C4-2B (cell line): Measurements from ENCODE around the gene IL1RL1.

Experiments
- H3K27ac ChIP-seq: fragments of 450-650 bp; 2 replicates; pipeline ENCODE4 v1.5.1; 2017
- ZFX ChIP-seq: fragments of 450-650 bp; IDR thresholded peaks from 2 replicates; pipeline ENCODE4 v1.6.1; 2017
- TF ChIP-seq, protein P1 (sequence below): fragments of 450-650 bp; conservative IDR thresholded peaks from 2 replicates; pipeline ENCODE4 v1.5.1; 2017; ENCODE audit warnings: mild to moderate bottlenecking

IL1RL1 gene

DNA sequence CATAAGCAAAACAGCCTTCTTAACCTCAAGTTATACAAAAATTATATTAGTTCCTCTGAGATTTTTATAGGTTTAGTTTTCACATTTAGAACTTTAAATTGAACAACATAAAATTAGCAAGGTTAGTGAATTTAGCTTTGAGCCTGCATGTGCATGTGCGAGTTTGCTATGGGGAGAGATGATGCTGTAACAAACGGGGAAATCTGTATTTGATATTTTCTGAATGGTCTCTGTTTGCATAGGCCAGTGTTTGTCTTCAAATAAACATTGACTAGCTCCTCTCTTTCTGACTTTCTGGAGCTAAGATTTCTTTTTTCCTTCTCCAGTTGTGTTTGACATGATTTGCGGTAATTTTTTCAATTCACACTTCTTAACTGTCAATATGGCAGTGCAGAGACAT, 80.7 kb downstream of the IL1RL1 start:
- H3K27ac ChIP-seq, result no peak overlapping the region
- TF ChIP-seq, protein P1, sequence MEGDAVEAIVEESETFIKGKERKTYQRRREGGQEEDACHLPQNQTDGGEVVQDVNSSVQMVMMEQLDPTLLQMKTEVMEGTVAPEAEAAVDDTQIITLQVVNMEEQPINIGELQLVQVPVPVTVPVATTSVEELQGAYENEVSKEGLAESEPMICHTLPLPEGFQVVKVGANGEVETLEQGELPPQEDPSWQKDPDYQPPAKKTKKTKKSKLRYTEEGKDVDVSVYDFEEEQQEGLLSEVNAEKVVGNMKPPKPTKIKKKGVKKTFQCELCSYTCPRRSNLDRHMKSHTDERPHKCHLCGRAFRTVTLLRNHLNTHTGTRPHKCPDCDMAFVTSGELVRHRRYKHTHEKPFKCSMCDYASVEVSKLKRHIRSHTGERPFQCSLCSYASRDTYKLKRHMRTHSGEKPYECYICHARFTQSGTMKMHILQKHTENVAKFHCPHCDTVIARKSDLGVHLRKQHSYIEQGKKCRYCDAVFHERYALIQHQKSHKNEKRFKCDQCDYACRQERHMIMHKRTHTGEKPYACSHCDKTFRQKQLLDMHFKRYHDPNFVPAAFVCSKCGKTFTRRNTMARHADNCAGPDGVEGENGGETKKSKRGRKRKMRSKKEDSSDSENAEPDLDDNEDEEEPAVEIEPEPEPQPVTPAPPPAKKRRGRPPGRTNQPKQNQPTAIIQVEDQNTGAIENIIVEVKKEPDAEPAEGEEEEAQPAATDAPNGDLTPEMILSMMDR, result no peak
- TF ChIP-seq ZFX, result no peak

DNA sequence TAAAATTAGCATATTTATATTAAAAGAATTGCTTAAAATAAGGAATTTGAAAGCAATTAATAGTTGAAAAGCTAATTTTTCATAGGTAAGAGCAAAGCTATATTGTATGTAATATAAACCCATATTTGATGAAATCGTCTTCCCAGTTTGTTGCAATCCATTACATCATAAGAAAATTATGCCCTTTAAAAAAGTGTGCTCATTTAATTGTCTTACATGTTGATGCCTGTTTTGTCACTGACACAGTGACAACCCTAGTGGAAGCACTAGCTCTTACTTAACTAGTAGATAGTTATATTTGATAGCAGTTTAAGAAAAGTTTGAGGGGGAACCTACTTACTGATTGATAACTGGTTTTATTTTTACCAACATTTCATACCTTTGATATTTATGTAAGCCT, 81.6 kb downstream of the IL1RL1 start:
- H3K27ac ChIP-seq, result no peak overlapping the region
- no peak for TF ChIP-seq ZFX
- TF ChIP-seq, protein P1, result no peak

DNA sequence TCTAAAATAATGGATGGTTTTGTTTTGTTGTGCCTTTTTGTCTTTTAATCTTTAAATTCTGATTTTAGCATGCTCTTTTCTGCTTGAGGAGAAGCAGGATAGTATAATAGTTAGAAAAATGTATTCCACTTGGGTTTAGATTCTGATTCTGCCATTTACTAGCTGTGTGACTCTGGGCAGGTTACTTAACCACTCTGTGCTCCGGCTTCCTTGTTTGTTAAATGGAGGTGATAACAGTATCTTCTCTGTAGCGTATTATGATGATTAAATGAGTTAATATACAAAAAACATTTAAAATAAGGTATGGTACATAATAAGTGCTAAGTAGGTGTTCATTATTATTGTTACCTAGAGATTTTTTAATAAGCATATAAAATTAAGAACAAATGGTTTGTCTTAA, 84.6 kb downstream of the IL1RL1 start:
- TF ChIP-seq ZFX, result no peak
- TF ChIP-seq, protein P1, result no peak
- no peak overlapping the region for H3K27ac ChIP-seq

DNA sequence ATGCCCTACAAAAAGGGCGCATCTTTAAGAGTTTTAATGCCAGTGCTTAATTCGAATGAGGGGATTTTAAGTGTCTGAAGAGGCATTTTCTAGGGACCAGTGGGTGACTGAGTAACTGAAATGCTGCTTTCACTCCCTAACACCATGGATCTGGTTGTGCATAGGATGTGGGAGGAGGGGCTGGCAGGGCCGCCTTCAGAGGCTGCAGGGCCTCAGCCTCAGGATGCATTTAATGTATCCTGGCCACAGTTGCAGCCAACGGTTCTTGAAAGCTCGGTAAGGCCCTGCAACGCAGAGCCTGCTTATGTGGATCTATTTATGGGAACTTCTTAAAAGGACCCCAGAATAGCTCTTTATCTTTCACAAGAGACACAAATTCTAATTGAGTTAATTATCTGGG, 85.8 kb downstream of the IL1RL1 start:
- H3K27ac ChIP-seq, result no peak overlapping the region
- no peak for TF ChIP-seq ZFX
- TF ChIP-seq, protein P1, result no peak

DNA sequence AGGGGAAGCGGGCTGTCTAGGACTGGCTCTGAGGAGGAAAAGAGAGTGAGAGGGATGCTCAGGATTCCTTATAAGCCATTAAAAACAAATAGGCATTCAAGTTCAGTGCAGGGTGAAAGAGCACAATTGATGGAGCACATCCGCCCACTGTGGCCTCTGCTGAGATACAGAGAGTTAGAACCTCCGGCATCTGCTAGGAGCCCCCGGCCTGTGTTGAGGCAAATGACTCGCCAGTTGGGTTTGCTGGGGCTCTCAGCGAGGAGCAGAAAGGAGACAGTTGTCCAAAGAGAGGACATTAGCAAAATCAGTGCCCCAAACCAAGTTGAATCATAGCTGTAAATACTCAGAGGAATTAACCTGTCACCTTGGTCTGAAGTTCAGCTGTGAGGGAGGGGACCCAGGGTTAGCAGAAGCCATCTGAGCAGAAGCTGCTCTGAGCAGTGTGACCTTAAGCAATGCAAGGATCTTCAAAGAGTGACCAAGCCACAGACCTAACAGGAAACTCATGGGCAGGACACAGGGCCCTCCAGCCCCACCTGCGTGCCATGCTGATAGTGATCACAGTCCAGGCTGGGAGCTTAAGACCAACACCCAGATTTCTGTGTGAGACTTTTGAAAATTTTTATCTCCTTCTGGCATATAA, 88.3 kb downstream of the IL1RL1 start:
- no peak overlapping the region for H3K27ac ChIP-seq
- TF ChIP-seq ZFX, result no peak
- TF ChIP-seq, protein P1, result no peak

DNA sequence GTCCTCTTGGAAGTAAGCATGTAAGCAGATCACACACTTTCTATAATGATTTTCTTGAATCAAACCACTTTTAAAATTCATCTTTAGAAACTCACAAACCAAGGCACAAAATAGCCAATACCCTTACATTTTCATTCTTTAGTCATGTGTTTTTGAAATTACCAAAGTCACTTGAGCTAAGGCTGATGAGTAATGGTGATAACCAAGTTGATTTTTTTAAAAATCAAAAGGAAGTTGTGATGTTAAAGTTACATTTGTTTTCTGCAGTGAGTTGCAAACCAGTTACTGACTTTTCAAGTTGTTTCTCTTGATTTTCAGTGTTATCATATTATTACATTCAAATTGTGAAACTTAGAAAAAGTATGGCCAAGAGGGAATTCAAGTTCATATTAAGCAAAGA, 90.1 kb downstream of the IL1RL1 start:
- TF ChIP-seq, protein P1, result no peak
- TF ChIP-seq ZFX, result no peak
- H3K27ac ChIP-seq, result no peak overlapping the region
